Dedifferentiated amniotic fluid mesenchymal stem cell (primary cell): ENCODE data around the gene KLHL33.
A peak's percentile ranks its signal among the peaks of the same experiment; 100 is the strongest.

Experiments
- DNase-seq: peaks from one replicate; pipeline ENCODE4 v3.0.0-alpha.2; 2016; ENCODE audit errors: extremely low spot score

The KLHL33 gene

DNA sequence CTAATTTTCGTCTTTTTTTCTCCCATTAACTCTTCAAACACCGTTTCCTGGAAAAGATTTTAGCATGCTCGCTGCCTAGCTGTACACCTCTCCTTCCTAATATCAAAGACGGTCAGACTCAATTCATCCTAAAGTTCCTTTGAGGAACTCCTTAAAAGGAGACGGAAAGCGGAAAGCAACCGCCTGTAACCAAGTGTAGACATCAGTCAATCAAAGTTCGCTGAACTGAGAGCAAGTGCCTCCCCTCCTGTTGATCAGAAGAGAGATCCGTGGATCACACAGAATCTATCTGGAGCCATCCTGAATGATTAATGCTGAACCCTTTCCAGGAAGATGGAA lies 22.3 kb downstream of the KLHL33 start:
- no peak for DNase-seq

DNA sequence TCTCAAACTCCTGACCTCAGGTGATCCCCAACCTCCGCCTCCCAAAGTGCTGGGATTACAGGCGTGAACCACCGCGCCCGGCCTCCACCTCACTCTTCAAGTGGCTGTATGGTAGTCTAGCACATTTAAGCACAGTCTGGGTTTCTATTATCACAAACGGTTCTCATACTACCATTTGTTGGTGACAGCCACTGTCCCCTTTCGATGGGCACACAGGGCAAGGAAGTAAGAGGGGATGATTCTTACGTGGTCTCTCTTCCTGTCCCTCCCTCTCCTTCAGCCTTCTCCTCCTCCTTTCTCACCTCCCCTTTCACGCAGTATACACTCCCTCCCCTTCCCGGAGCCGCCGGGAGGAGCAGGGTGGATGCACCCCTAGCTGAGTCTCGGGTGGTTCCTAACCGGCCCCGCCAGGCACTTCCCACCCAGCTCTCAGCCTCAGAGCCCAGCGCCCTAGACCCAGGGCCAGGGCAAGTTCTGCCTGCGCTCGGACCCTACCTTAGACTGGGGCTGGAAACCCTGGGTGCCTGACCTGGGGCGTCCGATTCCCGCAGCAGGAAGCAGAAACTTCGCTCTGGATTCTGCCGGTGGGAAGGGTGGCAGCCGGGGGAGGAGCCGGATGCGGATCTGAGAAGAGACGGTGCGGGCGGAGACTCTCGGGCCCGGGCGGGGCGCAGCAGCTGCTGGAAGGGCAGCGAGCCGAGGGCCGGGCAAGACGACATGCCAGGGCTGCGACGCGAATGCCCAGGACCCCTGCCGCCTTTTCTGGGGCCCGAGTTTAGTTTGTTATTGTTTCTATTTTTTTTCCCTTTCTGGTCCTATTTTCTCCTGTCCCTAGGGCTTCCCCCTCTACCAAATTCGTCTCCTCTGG lies 22.9 kb downstream of the KLHL33 start, which contains the start of gene TEP1:
Gene TEP1, minus strand, starts transcription at position 626 of the 868 bp plus-strand sequence. CDS start 5,062 bp downstream, outside the sequence.
- peak; percentile 74 for DNase-seq

DNA sequence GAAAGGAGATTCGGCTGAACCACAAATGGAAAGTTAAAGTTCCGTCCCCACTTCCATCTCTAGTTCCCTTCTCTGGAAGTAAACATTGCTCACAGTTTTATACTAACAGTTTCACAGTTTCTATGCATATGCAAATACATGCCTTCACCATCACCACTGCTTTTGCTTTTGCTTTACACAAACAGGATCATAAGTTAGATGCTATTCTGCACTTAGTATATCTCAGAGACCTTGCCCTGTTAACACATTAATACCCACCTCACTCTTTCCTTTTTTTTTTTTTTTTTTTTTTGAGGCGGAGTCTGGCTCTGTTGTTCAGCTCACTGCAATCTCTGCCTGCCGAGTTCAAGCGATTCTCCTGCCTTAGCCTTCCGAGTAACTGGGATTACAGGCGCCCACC lies 23.6 kb downstream of the KLHL33 start:
- no peak for DNase-seq

DNA sequence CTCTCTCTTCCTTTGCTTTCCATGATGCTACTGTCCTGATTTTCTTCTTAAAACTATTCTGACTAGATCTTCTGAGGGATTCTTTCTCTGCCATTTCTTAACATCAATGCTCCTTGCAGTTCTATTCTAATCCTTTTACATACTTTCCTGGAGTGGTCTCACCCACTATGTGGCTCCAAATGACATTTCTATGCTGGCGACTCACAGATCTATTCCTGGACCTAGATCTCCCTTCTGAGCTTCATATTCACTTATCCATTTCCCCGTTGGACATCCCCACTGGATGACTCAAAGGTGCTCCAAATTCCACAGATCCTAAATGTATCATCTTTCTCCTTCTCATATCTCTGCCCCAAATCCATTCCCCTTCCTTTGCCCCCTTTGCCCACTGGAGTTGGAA lies 26.7 kb downstream of the KLHL33 start:
- no peak for DNase-seq

DNA sequence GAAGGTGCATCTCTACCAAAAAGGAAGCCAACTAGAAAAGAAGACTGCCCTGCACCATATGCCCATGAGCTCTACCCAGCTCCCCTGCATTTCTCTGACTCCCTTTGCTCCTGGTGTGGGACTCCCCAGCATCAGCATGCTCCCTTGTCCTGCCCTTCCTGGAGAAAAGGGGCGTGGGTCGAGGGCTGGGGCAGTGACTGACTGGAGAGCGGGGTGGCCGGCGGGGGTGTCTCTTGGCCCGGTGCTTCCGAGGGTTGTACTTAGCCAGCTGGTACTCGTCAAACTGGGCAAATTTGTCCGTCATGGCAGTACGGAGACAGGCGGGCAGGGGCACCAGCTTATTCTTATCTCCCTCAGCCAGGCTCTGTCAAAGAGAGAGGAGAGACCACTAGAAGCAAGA lies 32.4 kb downstream of the KLHL33 start:
- DNase-seq = no peak

DNA sequence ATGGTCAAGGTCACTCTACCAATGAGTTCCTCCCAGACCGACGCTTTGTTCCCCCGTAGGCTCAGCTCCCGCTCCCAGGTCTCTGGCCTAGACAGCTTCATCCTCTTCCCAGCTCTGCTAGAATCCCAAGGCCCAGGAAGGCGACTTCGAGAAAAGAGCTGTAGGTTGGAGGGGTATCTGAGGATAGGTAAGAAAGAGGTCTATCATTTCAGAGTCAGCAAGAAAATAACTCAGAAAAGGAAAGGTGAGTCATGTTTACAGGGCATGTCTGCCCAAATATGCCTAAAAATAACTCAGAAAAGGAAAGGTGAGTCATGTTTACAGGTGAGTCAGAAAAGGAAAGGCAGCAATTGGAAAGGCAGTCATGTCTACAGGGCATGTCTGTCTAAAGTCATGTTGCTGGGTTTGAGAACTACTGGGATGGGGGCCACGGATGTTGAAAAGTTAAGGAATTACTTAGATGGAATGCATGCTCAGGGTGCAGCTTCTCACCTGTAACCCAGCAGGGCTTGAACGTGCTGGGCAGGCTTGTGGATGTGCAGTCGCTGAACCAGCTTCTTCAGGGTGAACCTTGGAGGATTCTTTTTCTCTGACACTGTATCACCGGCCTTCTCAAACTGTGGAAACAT lies 34.9 kb downstream of the KLHL33 start:
- no peak for DNase-seq

DNA sequence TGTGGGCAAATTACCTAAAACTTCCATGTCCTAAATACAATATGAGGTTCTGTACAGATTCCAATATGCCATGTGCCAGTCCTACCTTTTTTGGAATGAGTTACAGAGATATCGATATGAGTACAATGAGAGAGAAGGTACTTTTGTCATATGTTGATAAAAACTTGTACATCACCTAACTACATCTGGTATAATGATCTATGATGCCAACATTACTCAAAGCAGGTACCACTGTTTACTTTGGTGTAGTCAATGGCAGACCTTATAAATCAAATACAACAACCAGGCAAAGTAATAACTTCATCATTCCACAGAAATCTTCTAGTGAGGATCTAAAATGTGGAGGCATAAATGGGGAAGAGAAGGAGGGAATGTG lies 35.4 kb downstream of the KLHL33 start:
- DNase-seq = no peak

DNA sequence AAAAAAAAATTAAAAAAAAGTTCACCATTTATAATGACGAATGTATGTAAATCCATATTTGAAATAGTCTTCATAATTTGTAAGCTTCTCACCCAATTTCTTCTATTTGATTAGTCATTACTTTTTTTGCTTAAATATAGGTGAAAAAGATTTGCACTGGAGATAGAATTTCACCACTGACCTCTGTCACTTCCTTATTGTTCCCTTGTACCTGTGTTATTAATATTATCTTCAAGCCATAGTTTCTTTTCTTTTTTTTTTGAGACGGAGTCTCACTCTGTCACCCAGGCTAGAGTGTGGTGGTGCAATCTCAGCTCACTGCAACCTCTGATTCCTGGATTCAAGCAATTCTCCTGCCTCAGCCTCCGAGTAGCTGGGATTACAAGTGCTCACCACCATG lies 38.5 kb downstream of the KLHL33 start:
- DNase-seq = no peak

DNA sequence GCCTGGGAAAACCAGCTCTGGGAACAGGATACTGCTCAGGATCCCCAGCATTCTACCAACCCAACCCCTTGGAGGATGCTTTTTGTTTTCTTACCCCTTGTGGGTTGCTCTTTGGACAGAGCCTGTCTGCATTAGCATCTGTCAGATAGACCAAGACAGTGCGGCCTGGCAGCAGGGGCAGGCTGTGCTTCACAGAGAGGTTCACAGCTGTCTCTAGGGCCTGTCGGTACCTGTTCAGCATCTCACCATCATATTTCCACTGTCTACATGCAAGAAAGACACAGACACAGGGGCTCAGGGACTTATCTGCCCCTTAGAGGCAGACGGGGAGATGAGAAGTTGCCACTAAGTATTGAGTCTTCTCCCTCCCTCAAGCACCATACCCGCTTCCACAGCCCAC lies 44.5 kb downstream of the KLHL33 start:
- no peak for DNase-seq

DNA sequence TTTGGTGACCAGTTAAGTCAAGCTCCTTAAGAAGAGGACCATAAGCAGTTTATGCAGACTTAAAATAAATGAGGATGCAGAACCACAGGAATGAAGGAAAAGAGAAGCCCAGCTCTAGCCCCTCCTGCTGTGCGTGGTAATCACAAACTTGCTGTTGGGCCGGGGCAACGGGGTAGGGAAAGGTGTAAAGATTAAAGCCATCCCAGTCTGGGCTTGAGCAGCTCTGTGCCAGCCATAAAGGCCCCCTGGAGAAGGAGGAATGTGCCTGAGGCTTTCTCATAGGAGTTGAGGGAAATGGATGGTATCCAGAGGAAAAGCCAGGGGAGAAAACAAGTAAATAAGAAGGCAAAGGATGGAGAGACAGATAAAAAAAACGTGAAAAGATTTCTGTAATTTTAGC lies 47.8 kb downstream of the KLHL33 start:
- DNase-seq = no peak

DNA sequence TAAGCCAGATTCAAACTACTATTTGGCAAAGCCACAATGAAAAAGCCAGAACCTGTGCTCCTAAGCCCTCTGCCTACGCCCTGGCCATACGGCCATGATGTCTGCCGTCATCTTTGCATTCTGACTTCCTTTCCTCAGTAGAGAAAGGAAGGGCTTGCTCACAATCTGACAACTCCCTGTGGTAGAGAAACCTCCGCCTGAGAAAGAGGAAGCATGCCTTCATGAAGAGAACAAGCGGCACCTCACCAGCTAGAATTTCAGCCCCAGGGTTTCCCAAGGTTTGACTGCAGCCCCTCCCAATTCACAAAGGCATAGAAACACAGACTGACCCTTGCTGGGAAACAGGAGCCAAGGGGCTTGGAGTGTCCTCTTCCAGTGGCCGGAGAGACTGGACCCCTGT lies 48.4 kb downstream of the KLHL33 start:
- no peak for DNase-seq

DNA sequence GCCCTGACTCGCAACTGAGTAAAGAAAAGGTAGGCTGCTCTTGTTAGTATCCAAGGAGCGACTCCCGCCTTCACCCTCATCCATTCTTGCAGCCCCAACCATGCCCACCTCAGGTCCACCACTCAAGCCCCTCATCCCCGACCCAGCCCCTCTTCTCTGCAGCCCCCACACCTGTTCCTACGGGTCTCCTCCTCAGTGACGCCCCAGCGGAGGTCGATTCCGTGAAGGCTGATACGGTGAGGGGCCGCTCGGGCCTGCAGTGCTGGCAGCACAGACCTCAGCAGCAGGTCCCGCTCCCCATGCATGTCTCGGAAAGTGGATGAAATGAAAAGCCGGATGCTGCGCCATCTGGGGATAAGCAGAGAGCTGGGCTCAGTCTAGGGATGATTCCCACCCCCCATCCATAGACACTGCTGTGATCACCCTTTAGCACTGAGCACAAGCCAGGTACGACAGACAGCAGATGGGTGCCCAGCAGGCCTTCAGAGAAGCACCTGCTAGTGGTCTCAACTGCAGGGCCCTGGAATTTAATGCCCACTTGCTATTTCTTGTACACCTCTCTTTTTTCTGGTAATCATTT lies 49.6 kb downstream of the KLHL33 start:
- no peak for DNase-seq

DNA sequence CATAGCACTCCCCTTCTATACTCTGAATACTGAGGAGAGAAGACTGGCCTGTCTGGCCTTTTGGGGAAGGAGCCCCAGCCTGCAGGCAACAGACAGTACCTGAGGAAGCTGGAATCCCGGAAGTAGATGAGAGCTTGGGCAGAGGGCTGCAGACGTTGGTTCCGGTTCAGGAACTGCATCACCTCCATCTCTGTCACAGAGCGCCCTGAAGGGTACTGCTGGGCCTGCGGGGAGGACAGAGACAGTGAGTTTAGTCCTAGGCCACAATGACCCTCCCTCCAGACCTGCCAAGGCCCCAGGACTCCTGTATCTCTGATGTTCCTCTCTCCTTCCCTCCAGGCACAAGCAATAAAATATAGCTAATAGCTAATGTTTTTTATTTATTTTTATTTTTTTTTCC lies 51.1 kb downstream of the KLHL33 start:
- DNase-seq = no peak

DNA sequence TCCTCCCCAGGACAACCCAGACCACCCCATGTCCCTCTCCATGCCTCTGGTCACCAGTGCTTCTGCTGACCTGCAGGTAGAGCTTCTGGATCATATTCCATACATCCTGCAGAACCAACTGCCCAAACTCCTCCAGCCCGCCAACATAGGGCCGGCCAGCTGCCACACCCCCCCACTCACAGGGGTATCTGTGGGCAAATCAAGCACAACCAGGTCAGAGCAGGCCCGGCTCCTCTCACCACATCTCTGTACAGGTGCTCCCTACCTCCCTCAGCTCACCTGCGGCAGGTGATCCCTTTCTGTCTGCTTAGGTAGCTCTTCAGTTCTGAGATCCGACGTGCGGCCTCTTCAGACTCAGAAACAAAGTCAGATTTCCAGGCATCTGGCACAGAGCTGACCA lies 51.6 kb downstream of the KLHL33 start:
- DNase-seq = no peak

DNA sequence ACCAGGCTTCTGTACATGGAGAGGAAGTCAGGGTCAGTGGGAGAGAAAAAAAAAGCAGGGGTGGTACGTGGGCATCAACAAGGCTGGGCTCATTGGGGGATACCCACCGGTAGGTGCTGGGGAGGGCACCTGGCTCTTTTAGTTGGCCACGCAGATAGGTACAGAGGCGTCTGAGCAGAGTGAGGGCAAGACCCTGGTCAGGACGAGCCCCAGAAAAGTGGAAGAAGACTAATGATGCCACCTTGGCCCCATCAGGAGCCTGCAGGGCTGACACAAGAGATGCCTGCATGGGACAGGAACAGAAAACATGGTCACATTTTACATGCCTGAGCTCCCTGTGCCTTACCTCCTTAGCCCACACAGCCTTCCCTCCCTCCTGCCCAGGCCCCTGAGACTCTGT lies 52.3 kb downstream of the KLHL33 start:
- DNase-seq = no peak

DNA sequence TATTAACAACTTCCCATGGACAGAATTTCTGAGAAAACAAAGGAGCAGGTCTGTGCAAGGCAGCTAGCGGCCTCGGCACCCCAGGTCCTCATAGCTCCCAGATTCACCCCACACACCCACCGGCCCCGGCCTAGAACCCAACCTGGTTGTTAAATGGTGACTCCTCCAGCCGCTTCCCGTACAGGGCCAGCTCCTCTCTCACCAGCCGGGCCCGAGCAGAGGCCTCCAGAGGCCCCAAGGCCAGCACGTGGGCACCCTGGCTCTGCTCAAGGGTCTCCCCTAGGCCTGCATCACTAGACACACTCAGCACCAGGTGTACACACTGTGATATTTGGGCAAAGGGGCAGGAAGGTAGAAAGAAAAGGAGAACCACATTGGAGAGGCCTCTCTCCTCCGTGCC lies 52.9 kb downstream of the KLHL33 start:
- DNase-seq = no peak

DNA sequence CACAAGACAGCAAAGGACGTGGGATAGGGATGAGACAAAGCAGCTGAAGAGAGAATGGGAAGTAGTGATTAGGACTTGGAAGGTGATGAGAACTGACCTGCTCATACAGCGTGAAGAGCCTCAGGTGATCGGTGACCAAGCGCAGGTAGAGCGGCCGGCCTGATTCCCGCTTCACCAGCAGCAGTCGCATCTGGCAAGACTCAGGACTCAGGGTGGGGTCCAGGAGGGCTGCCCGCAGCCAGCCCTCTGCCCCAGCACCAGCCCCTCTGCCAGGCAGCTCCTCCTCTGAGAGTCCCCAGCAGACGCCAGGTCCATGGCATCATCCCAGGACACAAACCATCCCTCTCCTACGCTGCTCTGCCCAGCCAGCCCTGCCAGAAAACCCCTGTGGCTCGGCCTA lies 53.4 kb downstream of the KLHL33 start:
- DNase-seq = no peak

DNA sequence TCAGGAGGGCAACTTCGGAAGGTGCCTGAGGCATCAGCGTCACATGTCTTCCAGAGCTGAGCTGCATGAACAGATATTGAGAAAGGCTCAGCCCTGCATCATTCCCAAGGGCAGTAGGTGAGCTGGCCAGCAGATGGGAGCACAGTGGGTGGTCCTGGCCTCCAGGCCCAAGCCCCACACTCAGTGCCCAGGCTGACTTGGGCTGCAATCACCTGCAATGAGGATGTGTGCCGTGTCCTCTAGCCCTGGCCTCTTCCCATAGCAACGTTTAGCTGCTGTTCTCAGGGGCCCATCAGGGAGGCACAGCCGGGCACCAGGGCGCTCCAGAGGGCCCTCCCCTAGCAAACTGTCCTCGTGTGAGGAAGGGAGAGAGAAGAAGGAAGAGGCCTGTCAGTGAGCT lies 54.6 kb downstream of the KLHL33 start:
- DNase-seq = no peak

DNA sequence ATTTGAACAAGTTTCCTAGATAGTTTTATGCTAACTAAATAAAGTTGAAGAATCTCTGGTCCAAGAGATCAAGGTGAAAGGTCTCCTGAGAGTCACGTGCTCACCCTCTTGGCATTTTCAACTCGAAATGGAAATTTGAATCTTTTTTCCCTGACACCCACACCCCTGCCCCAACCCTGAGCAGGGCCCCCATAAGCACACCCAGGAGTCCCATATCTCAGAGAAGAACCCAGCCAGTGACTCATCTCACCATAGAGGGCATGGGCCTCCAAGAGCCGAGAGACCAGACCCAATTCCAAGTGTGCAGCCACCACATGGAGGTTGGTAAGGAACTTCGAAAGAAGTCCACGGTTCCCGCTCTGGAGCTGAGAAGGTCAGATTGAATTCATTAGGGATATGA lies 55.3 kb downstream of the KLHL33 start:
- DNase-seq = no peak

DNA sequence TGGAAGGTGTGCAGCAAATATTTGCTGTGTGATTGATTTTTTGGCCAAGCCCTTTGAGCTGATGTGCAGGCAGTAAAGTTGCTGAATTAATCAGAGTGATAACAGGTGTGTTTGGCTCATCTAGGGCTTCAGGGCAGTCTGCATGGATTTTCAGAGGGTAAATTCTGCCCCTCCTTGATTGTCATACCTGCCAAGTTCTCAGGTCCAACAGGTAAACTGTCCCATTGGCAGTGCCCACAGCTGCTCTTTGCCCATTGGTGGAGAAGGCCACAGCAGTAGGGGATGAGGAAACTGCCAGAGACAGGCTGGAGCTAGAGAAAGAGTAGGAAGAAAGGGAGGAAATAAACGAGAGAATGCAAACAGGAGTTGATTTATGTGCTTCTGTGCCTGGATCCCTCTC lies 56.2 kb downstream of the KLHL33 start:
- DNase-seq = no peak

DNA sequence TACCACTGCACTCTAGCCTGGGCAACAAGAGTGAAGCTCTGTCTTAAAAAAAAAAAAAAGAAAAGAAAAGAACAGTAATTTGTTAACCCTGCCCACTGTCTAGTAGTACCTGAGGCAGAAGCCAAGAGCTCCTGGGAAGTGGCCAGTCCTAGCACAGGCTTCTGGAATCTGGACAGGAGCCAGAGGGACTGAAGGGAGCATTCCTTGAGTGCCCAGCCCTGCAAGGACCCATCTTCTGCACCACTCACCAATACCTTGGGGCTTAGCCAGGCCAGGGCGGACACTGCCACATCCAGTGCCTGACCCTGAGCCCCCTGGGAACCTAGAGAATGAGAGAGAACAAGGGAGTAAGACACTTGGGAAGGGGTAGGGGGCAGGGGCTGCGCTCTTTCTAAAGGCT lies 58.8 kb downstream of the KLHL33 start:
- no peak for DNase-seq

DNA sequence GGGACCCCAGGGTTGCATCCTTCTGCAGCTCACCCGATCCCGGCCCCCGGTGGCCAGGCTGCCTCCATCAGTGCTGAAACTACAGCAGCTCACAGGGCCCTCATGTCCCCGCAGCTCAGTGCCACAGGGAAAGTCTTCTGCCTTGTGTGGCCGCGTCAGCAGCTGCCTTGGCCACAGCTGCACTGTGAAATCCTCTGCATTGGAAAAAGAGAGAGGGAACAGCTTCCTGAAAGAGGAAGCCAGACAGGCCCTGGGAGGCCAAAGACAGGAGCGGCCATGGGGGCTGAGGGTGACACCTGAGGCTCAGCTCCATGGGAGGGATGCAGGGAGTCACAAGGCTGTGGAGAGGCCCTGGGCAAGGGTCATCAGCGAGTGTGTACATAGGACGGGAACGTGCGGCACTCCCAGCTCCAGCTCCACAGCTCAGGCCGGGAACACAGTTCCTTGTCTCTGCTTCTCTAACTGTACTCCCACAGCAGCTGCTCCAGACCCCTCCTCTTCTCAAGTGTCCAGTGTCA lies 59.8 kb downstream of the KLHL33 start:
- no peak for DNase-seq
